ENCODE measurements around the gene XPC. TPM values are rescaled to one million over a fixed set of nuclear protein-coding genes. Genes with fewer than 3 reads are reported as not detected.

XPC gene
- total RNA-seq, 4 donors from 2014 or later: 14.4 to 47.9 (median 30.0) TPM

DNA sequence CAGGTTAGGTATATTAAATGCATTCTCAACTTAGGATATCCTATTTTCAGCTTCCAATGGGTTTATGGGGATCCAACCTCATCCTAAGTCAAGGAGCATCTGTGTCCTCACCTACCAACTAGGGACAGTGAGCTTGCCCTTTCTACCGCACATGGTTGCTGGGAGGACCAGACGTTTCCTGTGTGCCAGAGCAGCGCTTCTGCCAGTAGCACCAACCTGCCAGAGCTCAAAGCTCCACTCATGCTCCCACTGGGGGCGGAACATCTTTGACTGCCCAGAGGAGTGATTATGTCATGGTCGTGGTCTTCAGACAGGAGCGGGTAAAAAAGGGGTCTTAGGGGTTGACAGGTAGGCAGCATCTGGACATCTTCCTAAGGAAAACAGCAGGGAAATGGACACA lies 24.7 kb downstream of the XPC start:
- intact Hi-C loops (cut with DNase I): no loop called here

GRCh38 chr3:14152963-14153355 lies 25.4 kb downstream of the XPC start:
- 62 to 71% methylated on average over 4 of the region's 4 CpGs for WGBS, 2 donors
- H3K4me1 ChIP-seq: peaks cover 0 to 32% (median 2%) of the 10 kb centered on the region in 3 donors

More for the DNA sequence above, 24.7 kb downstream of the XPC start:
- Histone ChIP-seq H3K27me3 (no peaks in the 10 kb centered on the region), H3K4me3 (no peak overlapping the region), H3K4me1 (peaks cover 0 to 28% (median 2%) of the 10 kb centered on the region in 3 donors), H3K27ac (no peak overlapping the region), H3K36me3 (peaks cover 9 to 97% (median 22%) of the 10 kb centered on the region in 3 donors), H3K9me3 (no peaks in the 10 kb centered on the region)
- 100% methylated on average over 1 of the region's 6 CpGs; no CpG with 5 or more reads in 1 of the 2 donors for WGBS, 2 donors
- no peak for DNase-seq
- TF ChIP-seq POLR2A (IDR thresholded peaks at IDR 0.05): no peak
- TF ChIP-seq, protein P1, sequence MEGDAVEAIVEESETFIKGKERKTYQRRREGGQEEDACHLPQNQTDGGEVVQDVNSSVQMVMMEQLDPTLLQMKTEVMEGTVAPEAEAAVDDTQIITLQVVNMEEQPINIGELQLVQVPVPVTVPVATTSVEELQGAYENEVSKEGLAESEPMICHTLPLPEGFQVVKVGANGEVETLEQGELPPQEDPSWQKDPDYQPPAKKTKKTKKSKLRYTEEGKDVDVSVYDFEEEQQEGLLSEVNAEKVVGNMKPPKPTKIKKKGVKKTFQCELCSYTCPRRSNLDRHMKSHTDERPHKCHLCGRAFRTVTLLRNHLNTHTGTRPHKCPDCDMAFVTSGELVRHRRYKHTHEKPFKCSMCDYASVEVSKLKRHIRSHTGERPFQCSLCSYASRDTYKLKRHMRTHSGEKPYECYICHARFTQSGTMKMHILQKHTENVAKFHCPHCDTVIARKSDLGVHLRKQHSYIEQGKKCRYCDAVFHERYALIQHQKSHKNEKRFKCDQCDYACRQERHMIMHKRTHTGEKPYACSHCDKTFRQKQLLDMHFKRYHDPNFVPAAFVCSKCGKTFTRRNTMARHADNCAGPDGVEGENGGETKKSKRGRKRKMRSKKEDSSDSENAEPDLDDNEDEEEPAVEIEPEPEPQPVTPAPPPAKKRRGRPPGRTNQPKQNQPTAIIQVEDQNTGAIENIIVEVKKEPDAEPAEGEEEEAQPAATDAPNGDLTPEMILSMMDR (IDR thresholded peaks at IDR 0.05): no peak

GRCh38 chr3:14152233-14152962 lies 26.0 kb downstream of the XPC start:
- TF ChIP-seq, protein P1 (IDR thresholded peaks at IDR 0.05): peak in 3 of 6 experiments; percentile 10 to 40 (median 13)
- no peak for TF ChIP-seq POLR2A (IDR thresholded peaks at IDR 0.05)
- Histone ChIP-seq H3K27me3 (no peaks in the 10 kb centered on the region), H3K27ac (no peak overlapping the region), H3K4me3 (no peak overlapping the region), H3K36me3 (peaks cover 6 to 97% (median 10%) of the 10 kb centered on the region in 3 donors), H3K4me1 (peaks cover 0 to 28% (median 2%) of the 10 kb centered on the region in 3 donors), H3K9me3 (no peaks in the 10 kb centered on the region)
- intact Hi-C loops (cut with DNase I): no loop called here
- no peak for DNase-seq
- WGBS, 2 donors: 88 to 94% methylated on average over 8 to 10 of the region's 11 CpGs

More at GRCh38 chr3:14152963-14153355, 25.4 kb downstream of the XPC start:
- intact Hi-C loops (cut with DNase I): no loop called here
- H3K4me3 ChIP-seq: no peak overlapping the region
- no peak overlapping the region for H3K27ac ChIP-seq
- DNase-seq: no peak
- no peak for TF ChIP-seq POLR2A (IDR thresholded peaks at IDR 0.05)
- H3K9me3 ChIP-seq: no peaks in the 10 kb centered on the region
- H3K27me3 ChIP-seq: no peaks in the 10 kb centered on the region
- peaks cover 2 to 97% (median 15%) of the 10 kb centered on the region in 3 donors for H3K36me3 ChIP-seq

DNA sequence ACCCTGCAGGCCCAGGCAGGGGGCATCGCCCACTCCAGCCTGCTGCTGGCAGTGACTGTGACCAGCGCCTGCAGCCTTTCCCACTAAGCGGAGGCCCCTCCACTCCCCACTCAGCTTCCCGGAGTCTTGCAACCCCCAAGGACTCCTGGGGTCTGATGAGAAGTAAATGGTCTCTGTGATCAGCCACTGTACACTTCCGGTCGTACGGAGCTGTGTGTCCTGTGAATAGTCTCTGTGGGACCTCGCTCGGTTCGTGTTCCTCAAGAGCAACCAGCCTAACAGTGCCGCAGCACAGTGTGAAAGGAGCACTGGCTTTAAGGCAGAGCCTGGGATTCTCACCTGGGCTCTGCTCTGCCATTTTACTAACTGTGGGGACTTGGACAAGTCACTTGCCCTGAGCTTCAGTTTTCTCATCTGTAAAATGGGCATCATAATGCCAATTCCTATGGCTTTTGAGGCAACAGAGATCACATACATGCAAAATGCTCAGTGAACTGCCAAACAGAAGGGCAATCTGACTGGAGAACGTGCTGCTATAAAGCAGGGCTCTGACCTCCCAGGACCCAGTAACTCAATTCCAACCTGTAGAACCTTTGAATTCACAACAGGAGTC lies 26.8 kb downstream of the XPC start:
- intact Hi-C loops (cut with DNase I): no loop called here
- H3K36me3 ChIP-seq: peaks cover 6 to 97% (median 8%) of the 10 kb centered on the region in 3 donors
- no peak overlapping the region for H3K4me3 ChIP-seq
- 86 to 98% methylated on average over 4 to 8 of the region's 12 CpGs for WGBS, 2 donors
- no peak for TF ChIP-seq POLR2A (IDR thresholded peaks at IDR 0.05)
- TF ChIP-seq, protein P1 (IDR thresholded peaks at IDR 0.05): no peak
- peaks cover 0 to 23% (median 3%) of the 10 kb centered on the region in 3 donors for H3K4me1 ChIP-seq
- no peaks in the 10 kb centered on the region for H3K27me3 ChIP-seq
- H3K9me3 ChIP-seq: no peaks in the 10 kb centered on the region
- H3K27ac ChIP-seq: no peak overlapping the region
- no peak for DNase-seq

- Histone ChIP-seq H3K36me3 (peaks cover 6 to 97% (median 13%) of the 10 kb centered on the region in 3 donors), H3K9me3 (no peaks in the 10 kb centered on the region), H3K27me3 (no peaks in the 10 kb centered on the region), H3K27ac (no peak overlapping the region), H3K4me1 (peaks cover 8 to 23% (median 13%) of the 10 kb centered on the region in 3 donors), H3K4me3 (no peak overlapping the region)
- TF ChIP-seq, protein P1 (IDR thresholded peaks at IDR 0.05): no peak
- no peak for TF ChIP-seq POLR2A (IDR thresholded peaks at IDR 0.05)
- intact Hi-C loops (cut with DNase I): no loop called here
- no peak for DNase-seq
- WGBS, 2 donors: 77 to 97% methylated on average over 8 to 9 of the region's 9 CpGs
Measured at GRCh38 chr3:14150491-14151230, 27.7 kb downstream of the XPC start.
